GM19238 (cell line): ENCODE data around the gene SLC25A44.
"Not testable (repeated sequence)": the region's sequence is repeated elsewhere in the genome, so short reads cannot be mapped to it uniquely, and the experiment has no call there.

Experiments
- DNase-seq: peaks from one replicate; pipeline ENCODE4 v3.0.0; 2011; ENCODE audit warnings: low spot score; ENCODE audit not compliant: insufficient read length

Gene SLC25A44

DNA sequence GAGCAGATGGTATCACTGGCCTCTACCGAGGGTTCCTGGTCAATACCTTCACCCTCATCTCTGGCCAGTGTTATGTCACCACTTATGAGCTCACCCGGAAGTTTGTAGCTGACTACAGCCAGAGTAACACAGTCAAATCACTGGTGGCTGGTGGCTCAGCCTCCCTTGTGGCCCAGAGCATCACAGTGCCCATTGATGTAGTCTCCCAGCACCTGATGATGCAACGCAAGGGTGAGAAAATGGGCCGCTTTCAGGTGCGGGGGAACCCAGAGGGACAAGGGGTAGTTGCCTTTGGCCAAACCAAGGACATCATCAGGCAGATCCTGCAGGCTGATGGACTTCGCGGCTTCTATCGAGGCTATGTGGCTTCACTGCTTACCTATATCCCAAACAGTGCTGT lies 6.1 kb downstream of the SLC25A44 start:
- DNase-seq: no peak

DNA sequence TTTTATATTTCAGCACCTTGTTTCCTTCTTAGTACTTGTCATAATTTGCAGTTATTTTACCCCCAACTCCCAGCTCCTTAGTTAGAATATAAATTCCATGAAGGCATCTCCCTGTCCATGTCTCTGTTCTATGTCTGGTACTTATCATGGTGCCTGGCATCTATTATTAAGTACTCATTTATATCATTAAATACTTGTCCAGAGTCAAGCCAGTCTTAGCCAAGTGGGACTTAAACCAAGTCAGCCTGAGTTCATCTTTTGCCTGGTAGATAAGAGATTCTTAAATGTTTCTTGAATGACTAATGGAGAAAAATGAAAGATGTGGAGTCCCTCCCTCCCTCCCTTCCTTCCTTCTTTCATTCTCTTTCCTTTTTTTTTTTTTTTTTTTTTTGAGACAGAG lies 9.4 kb downstream of the SLC25A44 start:
- DNase-seq: no peak

DNA sequence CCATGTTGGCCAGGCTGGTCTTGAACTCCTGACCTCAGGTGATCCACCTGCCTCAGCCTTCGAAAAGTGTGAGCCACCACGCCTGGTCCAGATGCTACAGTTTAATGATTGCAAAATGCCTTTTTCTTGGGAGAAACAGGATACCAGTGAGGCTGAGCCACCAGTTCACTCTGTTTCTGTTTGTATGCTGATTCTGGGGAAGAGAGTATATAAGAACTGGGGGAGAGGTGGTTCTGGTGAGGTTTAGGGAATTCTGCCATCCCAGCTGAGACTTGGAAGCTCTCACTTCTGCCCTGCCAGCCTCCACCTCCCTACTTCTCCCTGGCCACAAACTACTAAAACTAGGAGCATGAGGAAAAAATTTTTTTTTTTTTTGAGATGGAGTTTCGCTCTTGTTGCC lies 10.8 kb downstream of the SLC25A44 start:
- DNase-seq: no peak

DNA sequence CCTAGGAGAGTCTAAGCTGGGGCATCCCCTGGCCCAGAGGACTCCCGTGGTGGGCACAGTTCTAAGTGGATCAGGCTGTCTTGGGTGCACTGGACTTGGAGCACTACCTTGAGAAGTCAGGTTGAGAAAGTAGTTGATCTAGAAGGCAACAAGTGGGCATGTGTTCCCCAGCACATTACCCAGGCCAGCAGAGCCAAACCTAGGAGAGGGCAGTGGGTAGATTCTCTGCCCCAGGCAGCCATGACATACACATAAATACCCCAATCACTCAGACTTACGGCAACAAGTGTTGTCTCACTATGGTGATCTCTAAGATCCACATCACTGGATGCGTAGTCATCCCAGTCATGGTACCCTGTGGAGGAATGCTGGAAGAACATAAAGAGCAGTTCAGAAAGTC lies 17.3 kb downstream of the SLC25A44 start:
- DNase-seq: no peak

DNA sequence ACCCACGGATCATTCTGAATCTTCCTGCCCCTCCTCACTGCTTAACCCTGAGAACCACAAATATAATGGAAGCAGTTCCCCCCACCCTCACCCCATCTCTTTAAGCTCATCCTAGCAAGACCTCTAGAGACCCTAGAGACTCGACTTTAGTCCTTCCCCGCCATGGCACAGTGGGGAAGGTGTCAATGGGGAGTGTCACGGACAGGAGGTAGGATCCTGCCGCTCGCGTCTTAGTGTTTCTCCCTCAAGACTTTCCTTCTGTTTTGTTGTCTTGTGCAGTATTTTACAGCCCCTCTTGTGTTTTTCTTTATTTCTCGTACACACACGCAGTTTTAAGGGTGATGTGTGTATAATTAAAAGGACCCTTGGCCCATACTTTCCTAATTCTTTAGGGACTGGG lies 18.2 kb downstream of the SLC25A44 start:
- DNase-seq: no peak

DNA sequence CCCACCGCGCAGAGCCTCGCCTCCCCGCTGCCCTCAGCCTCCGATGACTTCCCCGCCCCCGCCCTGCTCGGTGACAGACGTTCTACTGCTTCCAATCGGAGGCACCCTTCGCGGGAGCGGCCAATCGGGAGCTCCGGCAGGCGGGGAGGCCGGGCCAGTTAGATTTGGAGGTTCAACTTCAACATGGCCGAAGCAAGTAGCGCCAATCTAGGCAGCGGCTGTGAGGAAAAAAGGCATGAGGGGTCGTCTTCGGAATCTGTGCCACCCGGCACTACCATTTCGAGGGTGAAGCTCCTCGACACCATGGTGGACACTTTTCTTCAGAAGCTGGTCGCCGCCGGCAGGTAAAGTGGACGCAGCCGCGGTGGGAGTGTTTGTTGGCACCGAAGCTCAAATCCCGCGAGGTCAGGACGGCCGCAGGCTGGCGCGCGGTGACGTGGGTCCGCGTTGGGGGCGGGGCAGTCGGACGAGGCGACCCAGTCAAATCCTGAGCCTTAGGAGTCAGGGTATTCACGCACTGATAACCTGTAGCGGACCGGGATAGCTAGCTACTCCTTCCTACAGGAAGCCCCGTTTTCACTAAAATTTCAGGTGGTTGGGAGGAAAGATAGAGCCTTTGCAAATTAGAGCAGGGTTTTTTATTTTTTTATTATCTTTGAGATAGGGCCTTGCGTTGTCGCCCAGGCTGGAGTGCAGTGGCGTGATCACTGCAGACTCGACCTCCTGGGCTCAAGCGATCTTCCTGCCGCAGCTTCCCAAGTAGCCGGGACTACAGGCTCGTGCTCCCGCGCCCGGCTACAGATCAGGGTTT lies 19.1 kb downstream of the SLC25A44 start, which contains the start of gene PMF1:
Gene PMF1 (plus strand): TSS at position 175 of the 811 bp plus-strand sequence. CDS start 9 bp downstream, at position 184.
- DNase-seq: peak; percentile 100

DNA sequence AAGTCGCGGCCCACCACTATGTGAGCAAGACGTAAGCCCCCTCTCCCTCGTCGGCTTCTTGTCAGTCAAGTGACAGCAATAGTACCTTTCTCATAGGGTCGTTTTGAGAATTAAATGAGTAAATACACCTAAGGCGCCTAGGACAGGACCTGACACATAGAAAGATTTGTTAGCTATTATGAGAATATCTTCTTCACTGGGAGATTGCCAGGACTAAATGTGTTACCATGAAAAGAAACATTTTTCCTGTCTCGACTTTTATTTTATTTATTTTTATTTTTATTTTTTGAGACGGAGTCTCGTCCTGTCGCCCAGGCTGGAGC lies 19.7 kb downstream of the SLC25A44 start:
- no peak for DNase-seq

DNA sequence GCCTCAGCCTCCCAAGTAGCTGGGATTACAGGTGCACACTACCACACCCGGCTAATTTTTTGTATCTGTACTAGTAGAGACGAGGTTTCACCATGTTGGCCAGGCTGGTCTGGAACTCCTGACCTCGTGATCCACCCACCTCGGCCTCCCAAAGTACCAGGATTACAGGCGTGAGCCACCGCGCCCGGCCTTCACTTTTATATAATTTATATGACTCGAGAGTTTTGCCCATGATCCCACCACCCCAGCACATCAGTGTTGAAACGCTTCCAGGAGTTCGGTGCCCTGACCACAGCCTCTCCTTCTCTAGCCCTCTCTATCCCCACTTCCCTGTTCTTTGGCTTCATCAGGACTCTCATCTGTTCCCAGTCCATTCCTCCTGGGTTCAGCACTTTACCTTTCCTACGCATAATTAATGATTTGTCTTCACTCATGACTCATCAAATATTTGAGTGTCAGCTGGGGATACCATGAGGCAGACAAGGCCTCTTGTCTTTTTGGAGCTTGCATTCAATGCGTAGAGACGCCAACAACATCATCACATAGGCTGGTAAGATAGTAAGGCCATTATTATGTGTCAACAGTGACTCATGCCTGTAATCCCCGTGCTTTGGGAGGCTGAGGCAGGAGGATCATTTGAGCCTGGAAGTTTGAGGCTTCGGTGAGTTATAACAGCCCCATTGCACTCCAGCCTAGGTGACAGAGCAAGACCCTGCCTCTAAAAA lies 20.3 kb downstream of the SLC25A44 start:
- DNase-seq: no peak

DNA sequence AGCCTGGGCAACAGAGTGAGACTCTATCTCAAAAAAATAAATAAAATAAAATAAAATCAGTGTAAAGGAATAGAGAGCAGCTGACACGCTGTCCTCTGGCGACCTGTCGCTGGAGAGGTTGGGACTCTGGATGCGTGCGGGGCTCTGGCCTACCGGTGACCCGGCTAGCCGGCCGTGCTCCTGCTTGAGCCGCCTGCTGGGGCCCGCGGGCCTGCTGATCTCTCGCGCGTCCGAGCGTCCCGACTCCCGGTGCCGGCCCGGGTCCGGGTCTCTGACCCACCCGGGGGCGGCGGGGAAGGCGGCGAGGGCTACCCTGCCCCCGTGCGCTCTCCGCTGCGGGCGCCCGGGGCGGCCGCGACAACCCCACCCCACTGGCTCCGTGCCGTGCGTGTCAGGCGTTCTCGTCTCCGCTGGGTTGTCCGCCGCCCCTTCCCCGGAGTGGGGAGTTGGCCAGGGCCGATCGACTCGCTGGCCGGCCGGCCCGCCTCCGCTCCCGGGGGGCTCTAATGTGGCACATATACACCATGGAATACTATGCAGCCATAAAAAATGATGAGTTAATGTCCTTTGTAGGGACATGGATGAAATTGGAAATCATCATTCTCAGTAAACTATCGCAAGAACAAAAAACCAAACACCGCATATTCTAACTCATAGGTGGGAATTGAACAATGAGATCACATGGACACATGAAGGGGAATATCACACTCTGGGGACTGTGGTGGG lies 22.6 kb downstream of the SLC25A44 start:
- not testable (repeated sequence) for DNase-seq

DNA sequence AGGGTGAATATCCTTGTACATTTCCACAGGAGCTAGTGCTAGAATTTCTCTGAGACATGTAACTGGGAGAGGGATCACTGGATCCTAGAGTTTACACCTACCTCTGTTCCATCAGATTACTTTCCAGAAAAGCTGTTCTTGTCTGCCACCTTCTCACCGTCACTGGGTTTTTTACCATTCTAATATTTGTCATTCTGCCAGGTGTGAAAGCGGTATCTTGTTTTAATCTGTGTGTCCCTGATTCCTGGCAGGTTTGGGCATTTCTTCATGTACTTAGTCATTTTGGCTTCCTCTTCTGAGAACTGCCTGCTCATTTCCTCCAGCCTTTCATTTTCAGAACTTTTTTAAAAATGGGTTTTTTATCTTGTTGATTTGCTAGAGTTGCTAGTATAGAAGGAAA lies 24.0 kb downstream of the SLC25A44 start:
- peak; percentile 41 for DNase-seq

DNA sequence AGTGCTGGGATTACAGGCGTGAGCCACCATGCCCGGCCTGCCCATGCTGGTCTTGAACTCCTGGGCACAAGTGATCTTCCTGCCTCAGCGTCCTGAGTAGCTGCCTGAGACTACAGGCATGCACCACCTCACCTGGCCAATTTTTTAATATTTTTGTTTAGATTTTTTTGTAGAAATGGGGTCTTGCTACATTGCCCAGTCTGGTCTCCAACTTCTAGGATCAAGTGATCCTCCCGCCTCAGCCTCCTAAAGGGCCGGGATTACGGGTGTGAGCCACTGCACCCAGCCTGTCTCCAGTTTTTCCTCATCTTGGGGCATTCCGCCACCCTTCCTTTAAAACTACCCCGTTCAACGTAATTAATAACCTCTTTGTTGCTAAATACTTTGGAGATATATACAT lies 26.3 kb downstream of the SLC25A44 start:
- no peak for DNase-seq

DNA sequence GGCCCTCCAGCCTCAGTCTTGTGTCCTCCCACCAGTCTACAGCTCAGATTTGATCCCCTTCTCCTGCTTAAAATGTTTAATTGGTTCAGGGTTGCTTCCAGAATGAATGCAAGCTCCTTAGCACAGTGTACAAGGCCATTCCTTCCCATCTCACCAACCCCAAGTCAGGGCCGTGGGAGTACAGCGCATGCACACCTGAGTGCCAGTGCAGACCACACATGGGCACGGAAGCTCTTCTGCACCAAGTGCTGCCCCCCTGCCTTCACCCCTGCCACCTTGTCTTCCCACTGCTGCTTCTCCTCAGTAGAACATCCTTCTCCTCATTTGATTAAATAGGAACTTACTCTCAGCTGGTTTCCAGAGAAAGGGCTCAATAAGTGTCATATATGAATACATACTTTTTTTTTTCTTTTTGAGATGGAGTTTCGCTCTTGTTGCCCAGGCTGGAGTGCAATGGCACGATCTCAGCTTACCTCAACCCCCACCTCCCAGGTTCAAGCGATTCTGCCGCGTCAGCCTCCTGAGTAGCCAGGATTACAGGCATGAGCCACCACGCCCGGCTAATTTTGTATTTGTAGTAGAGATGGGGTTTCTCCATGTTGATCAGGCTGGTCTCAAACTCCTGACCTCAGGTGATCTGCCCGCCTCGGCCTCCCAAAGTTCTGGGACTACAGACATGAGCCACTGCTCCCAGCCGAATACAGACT lies 28.2 kb downstream of the SLC25A44 start:
- DNase-seq: no peak

DNA sequence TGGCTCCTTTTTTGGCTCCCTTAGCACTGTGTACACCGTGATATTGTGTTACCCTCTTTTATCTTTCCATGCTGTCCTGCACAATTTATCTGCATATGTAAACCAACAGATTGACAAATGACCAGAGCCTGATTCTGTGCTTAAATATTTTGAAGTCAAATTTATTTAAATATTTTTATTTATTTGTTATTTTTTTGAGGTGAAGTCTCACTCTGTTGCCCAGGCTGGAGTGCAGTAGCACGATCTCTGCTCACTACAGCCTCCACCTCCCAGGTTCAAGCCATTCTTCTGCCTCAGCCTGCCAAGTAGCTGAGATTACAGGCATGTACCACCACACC lies 31.7 kb downstream of the SLC25A44 start:
- no peak for DNase-seq

DNA sequence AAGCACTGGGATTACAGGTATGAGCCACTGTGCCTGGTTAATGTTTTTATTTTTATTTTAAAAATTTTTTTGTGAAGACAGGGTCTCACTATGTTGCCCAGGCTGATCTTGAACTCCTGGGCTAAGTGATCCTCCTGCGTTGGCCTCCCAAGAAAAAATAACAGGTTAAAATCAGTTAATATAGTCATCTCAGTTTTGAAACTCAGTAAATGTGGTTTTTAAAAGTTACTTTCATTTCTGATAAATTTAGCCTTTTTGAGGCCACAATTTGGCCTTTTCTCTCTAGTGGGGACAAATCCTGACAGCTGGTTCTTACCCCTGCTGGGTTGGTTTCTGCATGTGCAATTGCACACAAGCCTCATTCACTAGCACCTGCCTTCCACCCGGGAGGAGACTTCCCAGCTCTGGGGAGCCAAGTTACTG lies 32.2 kb downstream of the SLC25A44 start:
- DNase-seq: peak; percentile 73

DNA sequence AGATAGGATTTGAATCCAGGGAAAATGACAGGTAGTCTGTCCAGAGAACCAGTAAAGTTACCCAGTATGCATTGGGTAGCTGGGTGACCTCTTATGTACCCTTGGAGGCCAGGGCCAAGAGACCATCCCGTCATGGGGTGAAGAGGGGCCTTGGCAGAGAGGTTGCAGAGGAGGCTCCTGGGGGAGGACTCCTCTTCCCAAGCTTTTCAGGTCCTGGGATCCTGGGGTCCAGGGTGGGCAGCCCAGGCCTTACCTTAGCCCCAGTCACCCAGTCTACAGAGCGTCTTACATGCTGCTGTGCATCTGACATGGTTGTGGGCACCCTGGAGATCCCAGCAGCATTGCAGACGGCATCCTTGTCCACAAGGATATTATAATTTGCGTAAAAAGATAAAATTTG lies 32.9 kb downstream of the SLC25A44 start:
- no peak for DNase-seq

DNA sequence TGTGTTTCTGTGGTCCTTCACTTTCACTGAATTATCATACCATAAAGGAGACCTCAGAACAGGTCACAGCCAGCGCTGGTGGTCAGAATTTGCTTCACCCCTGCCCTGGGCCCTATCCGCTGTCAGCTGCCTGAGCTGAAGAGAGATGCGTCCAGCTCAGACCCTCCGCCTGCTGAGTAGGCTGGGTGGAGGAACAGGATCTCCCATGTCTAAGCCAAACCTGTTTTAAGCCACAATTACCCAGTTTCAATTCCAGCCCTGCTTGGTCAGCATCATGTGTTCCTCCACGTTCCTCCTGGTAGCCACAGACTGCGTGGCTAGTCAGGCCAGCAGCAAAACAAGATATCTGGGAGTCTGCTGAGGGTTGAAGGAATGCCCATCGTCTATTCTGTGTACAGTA lies 34.6 kb downstream of the SLC25A44 start:
- no peak for DNase-seq

DNA sequence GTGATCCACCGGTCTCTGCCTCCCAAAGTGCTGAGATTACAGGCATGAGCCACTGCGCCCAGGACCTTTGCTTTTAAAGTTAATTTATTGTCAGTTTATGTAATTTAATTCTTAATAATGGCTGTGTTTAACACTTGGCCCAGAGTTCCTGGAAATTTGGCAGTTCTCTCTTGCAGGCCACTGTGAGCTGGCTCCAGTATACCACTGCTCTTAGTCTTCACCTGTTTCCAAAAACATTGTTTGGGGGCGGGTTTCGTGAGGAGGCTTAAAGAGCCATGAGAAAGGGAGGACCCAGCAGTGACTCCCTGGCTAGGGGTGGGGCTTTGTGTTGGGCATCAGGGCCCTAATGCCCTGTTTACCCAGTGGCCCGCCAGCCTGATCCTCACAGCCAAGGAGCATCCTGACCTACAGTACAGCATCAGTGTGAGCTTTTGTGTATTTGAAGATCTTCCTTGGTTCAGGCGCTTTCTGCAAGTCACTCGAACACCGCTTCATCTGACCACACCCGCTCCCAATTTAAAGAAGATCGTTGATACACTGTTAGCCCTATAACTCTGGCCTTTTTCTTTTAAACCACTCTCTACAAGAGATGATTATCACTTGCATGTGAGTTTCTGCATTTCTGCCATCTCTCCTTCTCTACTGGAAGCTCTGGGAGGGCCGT lies 36.0 kb downstream of the SLC25A44 start:
- DNase-seq: no peak

DNA sequence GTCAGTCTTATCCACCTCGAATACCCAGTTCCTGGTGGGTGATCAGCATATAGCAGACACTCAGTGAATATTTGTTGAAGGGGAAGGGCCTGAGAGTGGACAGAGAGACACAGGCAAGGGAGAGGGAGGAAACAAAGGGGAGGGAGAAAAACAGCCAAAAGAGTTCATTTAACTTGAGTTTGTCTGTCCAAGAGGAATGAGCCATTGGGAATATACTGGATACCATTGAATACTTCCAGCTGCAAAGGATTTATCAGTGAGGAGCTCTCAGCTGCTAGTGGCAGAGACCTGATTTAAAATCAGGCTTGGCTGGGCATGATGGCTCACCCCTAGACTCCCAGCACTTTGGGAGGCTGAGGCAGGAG lies 36.6 kb downstream of the SLC25A44 start:
- no peak for DNase-seq

DNA sequence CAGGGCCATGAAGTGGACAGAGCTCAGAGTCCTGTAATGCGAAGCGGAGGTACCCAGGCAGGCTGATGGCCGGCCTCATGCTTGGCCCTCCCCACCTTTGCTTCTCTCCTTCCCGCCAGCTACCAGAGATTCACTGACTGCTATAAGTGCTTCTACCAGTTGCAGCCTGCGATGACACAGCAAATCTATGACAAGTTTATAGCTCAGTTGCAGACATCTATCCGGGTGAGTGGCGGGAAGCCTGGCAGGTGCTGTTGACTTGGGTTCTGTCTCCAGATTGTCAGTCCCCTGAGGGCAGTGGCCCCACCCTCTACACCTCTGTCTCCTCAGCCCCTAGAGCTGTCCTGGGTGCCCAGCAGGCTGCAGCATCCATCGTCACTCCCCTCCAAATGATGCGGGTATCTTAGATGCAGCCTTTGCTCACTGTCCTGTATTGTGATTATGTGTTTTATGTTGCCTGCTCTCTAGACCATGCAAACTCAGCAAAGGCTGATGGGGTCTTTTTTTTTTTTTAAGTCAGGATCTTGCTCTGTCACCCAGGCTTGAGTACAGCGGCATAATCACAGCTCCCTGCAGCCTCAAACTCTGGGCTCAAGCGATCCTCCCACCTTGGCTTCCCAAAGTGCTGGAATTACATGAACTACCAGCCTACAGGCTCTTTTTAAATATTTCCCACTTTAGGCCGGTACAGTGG lies 38.4 kb downstream of the SLC25A44 start:
- DNase-seq: no peak

DNA sequence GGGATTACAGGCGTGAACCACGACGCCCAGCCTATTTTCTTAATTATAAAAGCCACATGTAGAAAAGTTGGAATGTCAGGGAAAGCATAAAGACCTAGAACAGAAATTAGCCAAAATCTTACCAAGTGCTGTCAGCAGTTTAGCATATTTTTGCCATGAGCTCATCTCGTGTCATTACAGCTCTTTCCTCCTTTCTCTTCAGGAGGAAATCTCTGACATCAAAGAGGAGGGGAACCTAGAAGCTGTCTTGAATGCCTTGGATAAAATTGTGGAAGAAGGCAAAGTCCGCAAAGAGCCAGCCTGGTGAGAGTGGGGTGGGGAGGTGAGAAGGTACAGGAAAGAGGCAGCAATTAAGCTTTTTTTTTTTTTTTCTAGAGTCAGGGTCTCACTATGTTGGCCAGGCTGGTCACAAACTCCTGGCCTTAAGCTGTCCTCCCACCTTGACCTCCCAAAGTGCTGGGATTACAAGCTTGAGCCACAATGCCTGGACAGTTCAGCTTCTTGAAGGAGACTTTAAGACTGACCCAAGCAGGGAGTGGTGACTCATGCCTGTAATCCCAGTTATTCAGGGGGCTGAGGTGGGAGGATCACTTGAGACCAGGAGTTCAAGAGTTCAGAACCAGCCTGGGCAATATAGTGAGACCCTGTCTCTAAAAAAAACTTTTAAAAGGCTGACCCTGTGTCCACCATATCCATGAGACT lies 39.7 kb downstream of the SLC25A44 start:
- no peak for DNase-seq
